Neuronal stem cell (in vitro differentiated cells): ENCODE results near the gene SERTAD3.

ENCODE experiments used
- DNase-seq: peaks from one replicate; pipeline ENCODE4 v3.0.0-alpha.2; 2013; ENCODE audit warnings: low spot score
- H2AFZ ChIP-seq: one replicate; pipeline ENCODE4 v1.6.1; 2013; ENCODE audit warnings: mild to moderate bottlenecking, low read length, inconsistent platforms
- H2AK5ac ChIP-seq: 2 replicates; pipeline ENCODE4 v1.6.1; 2013; ENCODE audit warnings: low read depth, mild to moderate bottlenecking, inconsistent platforms, low read length, moderate library complexity, mixed read lengths
- H2BK120ac ChIP-seq: 2 replicates; pipeline ENCODE4 v1.6.1; 2013; ENCODE audit warnings: low read depth, mild to moderate bottlenecking, inconsistent platforms, low read length, moderate library complexity, mixed read lengths
- H2BK12ac ChIP-seq: one replicate; pipeline ENCODE4 v1.6.1; 2013; ENCODE audit warnings: low read length, inconsistent platforms
- H2BK15ac ChIP-seq: 2 replicates; pipeline ENCODE4 v1.6.1; 2013; ENCODE audit warnings: mild to moderate bottlenecking, low read length, inconsistent platforms, mixed read lengths
- H2BK5ac ChIP-seq: one replicate; pipeline ENCODE4 v1.6.1; 2013; ENCODE audit warnings: inconsistent platforms, mild to moderate bottlenecking, low read length, moderate library complexity
- H3K14ac ChIP-seq: one replicate; pipeline ENCODE4 v1.6.1; 2013; ENCODE audit warnings: low read length, inconsistent platforms
- H3K18ac ChIP-seq: 2 replicates; pipeline ENCODE4 v1.6.1; 2013; ENCODE audit warnings: low read length, inconsistent platforms
- H3K23ac ChIP-seq: 2 replicates; pipeline ENCODE4 v1.6.1; 2013; ENCODE audit warnings: low read depth, mild to moderate bottlenecking, mixed read lengths, low read length, inconsistent platforms; ENCODE audit not compliant: poor library complexity
- H3K27ac ChIP-seq: replicated peaks from 3 replicates; pipeline ENCODE4 v1.5.1; 2013; ENCODE audit warnings: low read length, inconsistent platforms
- H3K27me3 ChIP-seq, 3 experiments: 2 replicates each; pipeline ENCODE4 v1.6.1; 2013; ENCODE audit warnings: low read length in 3 of 3, mild to moderate bottlenecking in 2 of 3, inconsistent platforms in 1 of 3, low read depth in 1 of 3, mixed read lengths in 1 of 3, moderate library complexity in 1 of 3; ENCODE audit not compliant: control insufficient read depth in 3 of 3, insufficient read depth in 3 of 3
- H3K36me3 ChIP-seq, 2 donors: replicated peaks in 1 of 2; 2 replicates each; pipeline ENCODE4 v1.6.1; 2013; ENCODE audit warnings: low read length in 2 of 2; ENCODE audit not compliant: control insufficient read depth in 2 of 2, insufficient read depth in 2 of 2
- H3K4ac ChIP-seq: 2 replicates; pipeline ENCODE4 v1.6.1; 2013; ENCODE audit warnings: inconsistent platforms, mild to moderate bottlenecking, low read length, moderate library complexity
- H3K4me1 ChIP-seq, 2 donors: 1 replicate in 1 of 2; 2 replicates in 1 of 2; pipeline ENCODE4 v1.6.1; 2013; ENCODE audit warnings: low read length in 2 of 2, low read depth in 1 of 2; ENCODE audit not compliant: control insufficient read depth in 2 of 2, insufficient read depth in 1 of 2
- H3K4me2 ChIP-seq: one replicate; pipeline ENCODE4 v1.6.1; 2013; ENCODE audit warnings: mild to moderate bottlenecking, low read length, inconsistent platforms; ENCODE audit not compliant: insufficient read depth, poor library complexity, severe bottlenecking
- H3K4me3 ChIP-seq, 2 donors: 2 replicates each; pipeline ENCODE4 v1.5.1; 2013; ENCODE audit warnings: low read length in 2 of 2, mild to moderate bottlenecking in 2 of 2, inconsistent platforms in 1 of 2, moderate library complexity in 1 of 2
- H3K79me1 ChIP-seq: one replicate; pipeline ENCODE4 v1.6.1; 2013; ENCODE audit warnings: low read depth, mild to moderate bottlenecking, inconsistent platforms, low read length, moderate library complexity
- H3K9ac ChIP-seq: one replicate; pipeline ENCODE4 v1.6.1; 2013; ENCODE audit warnings: mild to moderate bottlenecking, low read depth, low read length, inconsistent platforms; ENCODE audit not compliant: poor library complexity
- H3K9me3 ChIP-seq, 2 donors: replicated peaks in 1 of 2; 2 replicates each; pipeline versions ENCODE3 to v1.6.1; 2013; ENCODE audit warnings: low read length in 2 of 2, mild to moderate bottlenecking in 2 of 2, inconsistent platforms in 1 of 2, low read depth in 1 of 2, mixed read lengths in 1 of 2, moderate library complexity in 1 of 2; ENCODE audit not compliant: control insufficient read depth in 2 of 2, insufficient read depth in 1 of 2
- H4K8ac ChIP-seq: one replicate; pipeline ENCODE4 v1.6.1; 2013; ENCODE audit warnings: low read depth, mild to moderate bottlenecking, inconsistent platforms, low read length, moderate library complexity
- H4K91ac ChIP-seq: one replicate; pipeline ENCODE4 v1.6.1; 2013; ENCODE audit warnings: low read length, low read depth, mild to moderate bottlenecking, inconsistent platforms; ENCODE audit not compliant: poor library complexity
- WGBS, 2 donors: extraction: QIAGEN DNeasy Blood & Tissue Kit; methylation state at CpG; one replicate each; pipeline ENCODE4 v1.1.7; 2013; ENCODE audit warnings: missing lambda C conversion rate in 2 of 2, mixed read lengths in 1 of 2; ENCODE audit not compliant: insufficient read length in 2 of 2, insufficient replicate concordance in 1 of 2; ENCODE audit errors: extremely low coverage in 2 of 2; 5-methylcytosine and 5-hydroxymethylcytosine counted together

SERTAD3 gene

GRCh38 chr19:40395956-40396355 is 48.2 kb downstream of the SERTAD3 start:
- Histone ChIP-seq H3K27me3 (peaks cover 0 to 5% (median 4%) of the 10 kb centered on the region in 3 experiments), H3K36me3 (no peaks in the 10 kb centered on the region), H2BK120ac (no peak overlapping the region), H3K18ac (no peak overlapping the region), H3K14ac (no peak overlapping the region), H4K8ac (no peak overlapping the region), H2AK5ac (no peak overlapping the region), H3K4me1 (peaks cover 0 to 5% of the 10 kb centered on the region in 2 donors), H4K91ac (no peak overlapping the region), H3K9ac (no peak overlapping the region), H3K79me1 (no peaks in the 10 kb centered on the region), H3K4me3 (no peak overlapping the region), H3K27ac (no peak overlapping the region), H2BK15ac (no peak overlapping the region), H2BK5ac (peak overlapping the region; percentile 13), H3K23ac (peak overlapping the region; percentile 1), H3K4ac (no peak overlapping the region), H2AFZ (no peak overlapping the region), H3K9me3 (no peaks in the 10 kb centered on the region), H3K4me2 (no peak overlapping the region), H2BK12ac (no peak overlapping the region)
- no peak for DNase-seq
- no CpG with 5 or more reads among the region's 14 CpGs for WGBS, 2 donors

DNA sequence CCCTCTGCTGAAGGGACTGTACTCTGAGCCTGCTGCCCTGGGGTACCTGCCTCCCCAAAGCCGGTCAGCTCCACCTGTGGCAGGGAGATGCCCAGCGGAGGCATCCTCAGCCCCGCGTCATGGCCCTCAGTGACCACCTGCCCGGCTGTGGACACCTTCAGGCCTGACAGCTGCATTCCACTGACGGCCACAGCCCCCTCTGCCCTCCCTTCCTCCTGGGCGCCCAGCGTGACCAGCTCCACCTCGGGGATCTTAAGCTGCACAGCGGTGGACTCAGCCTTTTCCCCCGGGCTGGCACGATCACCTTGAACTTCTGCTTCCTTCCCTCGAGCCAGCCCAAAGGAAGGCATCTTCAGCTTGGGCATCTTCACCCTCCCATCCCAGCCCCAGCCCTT is 49.3 kb downstream of the SERTAD3 start:
- no peak for DNase-seq
- H3K14ac ChIP-seq, result no peak overlapping the region
- peak overlapping the region; percentile 72 for H3K9ac ChIP-seq
- peak overlapping the region; percentile 44 for H3K23ac ChIP-seq
- no CpG with 5 or more reads among the region's 13 CpGs for WGBS, 2 donors
- H4K8ac ChIP-seq, result no peak overlapping the region
- no peak overlapping the region for H4K91ac ChIP-seq
- H3K36me3 ChIP-seq, result no peaks in the 10 kb centered on the region
- no peak overlapping the region for H3K4me3 ChIP-seq
- peak overlapping the region; percentile 74 for H2AK5ac ChIP-seq
- H3K4ac ChIP-seq, result no peak overlapping the region
- peak overlapping the region; percentile 62 for H2BK15ac ChIP-seq
- H3K4me2 ChIP-seq, result no peak overlapping the region
- H2BK12ac ChIP-seq, result no peak overlapping the region
- H2BK5ac ChIP-seq, result no peak overlapping the region
- H2AFZ ChIP-seq, result no peak overlapping the region
- no peaks in the 10 kb centered on the region for H3K79me1 ChIP-seq
- H3K9me3 ChIP-seq, result no peaks in the 10 kb centered on the region
- H3K27me3 ChIP-seq, result peaks cover 0 to 5% (median 4%) of the 10 kb centered on the region in 3 experiments
- H2BK120ac ChIP-seq, result no peak overlapping the region
- H3K27ac ChIP-seq, result no peak overlapping the region
- H3K4me1 ChIP-seq, result peaks cover 0 to 5% of the 10 kb centered on the region in 2 donors
- peak overlapping the region; percentile 2 for H3K18ac ChIP-seq

DNA sequence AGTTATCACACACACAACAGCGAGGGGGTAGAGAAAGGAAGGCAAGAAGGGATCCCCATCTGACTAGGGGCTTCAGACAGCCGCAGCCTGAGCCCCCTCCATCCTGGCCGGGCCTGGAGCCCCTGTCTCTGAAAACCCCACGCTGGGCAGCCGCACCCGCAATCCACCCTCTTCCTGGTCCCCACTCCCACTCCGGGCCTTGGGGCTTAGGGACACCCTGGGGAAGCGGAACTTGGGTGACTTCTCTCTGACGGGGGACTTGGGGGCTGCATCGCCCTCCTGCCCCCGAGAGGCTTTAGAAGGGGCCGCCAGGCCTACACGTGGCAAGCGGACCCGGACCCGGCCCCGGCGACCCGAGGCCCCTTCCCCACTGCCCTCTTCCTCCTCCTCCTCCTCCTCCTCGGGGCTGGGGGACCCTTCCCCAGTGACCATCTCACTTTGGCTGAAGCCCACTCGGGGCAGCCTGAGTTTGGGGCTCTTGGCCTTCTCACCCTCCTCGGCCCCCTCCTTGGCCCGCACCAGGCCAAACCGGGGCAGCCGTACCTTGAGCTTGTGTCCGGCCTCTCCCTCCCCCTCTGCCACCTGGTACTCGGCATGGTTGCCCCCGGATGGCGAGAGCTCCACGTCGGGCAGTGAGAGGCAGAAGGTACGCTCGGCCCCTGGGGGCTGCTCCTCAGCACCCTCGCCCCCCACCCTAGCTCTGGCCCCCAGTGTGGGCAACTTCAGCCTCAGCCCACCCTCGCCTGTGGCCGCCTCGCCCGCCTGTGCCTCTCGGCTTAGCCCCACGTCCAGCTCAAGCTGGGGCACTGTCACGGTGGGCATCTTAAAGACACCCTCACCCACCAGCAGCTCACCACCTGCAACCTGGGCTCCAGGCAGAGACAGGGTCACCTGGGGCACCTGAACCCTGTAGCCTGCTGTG is 50.0 kb downstream of the SERTAD3 start:
- peak overlapping the region; percentile 50 for H3K9ac ChIP-seq
- no peak overlapping the region for H3K4me3 ChIP-seq
- DNase-seq, result no peak
- no peak overlapping the region for H3K4ac ChIP-seq
- H2BK120ac ChIP-seq, result no peak overlapping the region
- no peaks in the 10 kb centered on the region for H3K9me3 ChIP-seq
- peaks cover 0 to 5% (median 4%) of the 10 kb centered on the region in 3 experiments for H3K27me3 ChIP-seq
- peak overlapping the region; percentile 68 for H2BK12ac ChIP-seq
- H3K14ac ChIP-seq, result no peak overlapping the region
- no peak overlapping the region for H4K91ac ChIP-seq
- H2BK15ac ChIP-seq, result peak overlapping the region; percentile 51
- peaks cover 0 to 5% of the 10 kb centered on the region in 2 donors for H3K4me1 ChIP-seq
- no peak overlapping the region for H4K8ac ChIP-seq
- H2AK5ac ChIP-seq, result peak overlapping the region; percentile 74
- H2AFZ ChIP-seq, result no peak overlapping the region
- no peak overlapping the region for H3K23ac ChIP-seq
- no peaks in the 10 kb centered on the region for H3K79me1 ChIP-seq
- H3K36me3 ChIP-seq, result no peaks in the 10 kb centered on the region
- no CpG with 5 or more reads among the region's 41 CpGs for WGBS, 2 donors
- H3K18ac ChIP-seq, result peak overlapping the region; percentile 2
- no peak overlapping the region for H3K4me2 ChIP-seq
- H3K27ac ChIP-seq, result no peak overlapping the region
- H2BK5ac ChIP-seq, result no peak overlapping the region

DNA sequence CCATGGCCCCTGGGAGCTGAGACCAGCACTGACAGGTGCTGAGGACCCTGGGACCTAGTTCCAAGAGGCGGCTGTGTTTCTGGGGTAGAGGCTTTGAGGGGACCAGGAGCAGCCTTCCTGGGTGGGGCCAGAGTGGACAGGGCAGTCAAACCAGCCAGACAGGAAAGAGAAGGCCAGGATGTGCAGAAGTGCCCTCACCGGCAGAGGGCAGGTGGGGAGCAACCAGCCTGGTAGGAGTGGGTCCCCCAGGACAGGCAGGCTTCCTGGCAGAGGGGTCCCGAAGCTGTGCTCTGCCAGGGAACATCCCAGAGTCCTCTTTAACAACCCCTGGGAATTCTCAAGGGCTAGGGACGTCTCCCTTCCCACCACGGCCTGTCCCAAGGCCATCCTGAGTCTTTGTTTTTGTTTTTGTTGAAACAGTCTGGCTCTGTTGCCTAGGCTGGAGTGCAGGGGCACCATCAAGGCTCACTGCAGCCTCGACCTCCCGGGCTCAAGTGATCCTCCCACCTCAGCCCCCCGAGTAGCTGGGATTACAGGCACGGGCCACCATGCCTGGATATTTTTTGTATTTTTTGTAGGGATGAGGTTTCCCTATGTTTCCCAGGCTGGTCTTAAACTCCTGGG is 51.1 kb downstream of the SERTAD3 start:
- no CpG with 5 or more reads among the region's 9 CpGs for WGBS, 2 donors
- Histone ChIP-seq H4K8ac (no peak overlapping the region), H2AFZ (no peak overlapping the region), H2BK15ac (no peak overlapping the region), H3K4ac (no peak overlapping the region), H3K4me1 (no peaks in the 10 kb centered on the region), H3K14ac (no peak overlapping the region), H3K9me3 (no peaks in the 10 kb centered on the region), H2BK12ac (no peak overlapping the region), H3K23ac (no peak overlapping the region), H3K36me3 (no peaks in the 10 kb centered on the region), H3K27ac (no peak overlapping the region), H3K4me2 (no peak overlapping the region), H2BK5ac (no peak overlapping the region), H4K91ac (no peak overlapping the region), H3K18ac (peak overlapping the region; percentile 5), H3K79me1 (no peaks in the 10 kb centered on the region), H3K27me3 (peaks cover 0 to 5% (median 0%) of the 10 kb centered on the region in 3 experiments), H2AK5ac (no peak overlapping the region), H3K4me3 (no peak overlapping the region), H2BK120ac (no peak overlapping the region), H3K9ac (no peak overlapping the region)
- DNase-seq, result no peak
